ENCODE measurements around the gene RGL1. TPM values are rescaled to one million over a fixed set of nuclear protein-coding genes. Genes with fewer than 3 reads are reported as not detected.

RGL1 gene
- total RNA-seq, 4 donors from 2014 or later, result 57.3 to 81.8 (median 68.1) TPM

DNA sequence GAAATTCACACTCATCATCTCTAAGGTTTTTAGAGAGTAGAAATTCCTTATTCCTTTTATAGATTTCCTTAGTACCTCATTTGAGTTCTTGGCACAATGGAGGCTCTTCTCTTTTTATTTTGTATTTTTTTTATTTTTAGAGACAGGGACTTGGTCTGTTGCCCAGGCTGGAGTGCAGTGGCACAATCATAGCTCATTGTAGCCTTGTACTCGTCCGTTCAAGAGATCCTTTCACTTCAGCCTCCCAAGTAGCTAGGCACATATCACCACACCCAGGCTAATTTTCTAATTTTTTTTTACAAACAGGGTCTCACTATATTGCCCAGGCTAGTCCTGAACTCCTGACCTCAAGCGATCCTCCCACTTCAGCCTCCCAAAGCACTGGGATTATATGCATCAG, 29.6 kb downstream of the RGL1 start:
- no peaks in the 10 kb centered on the region for H3K27me3 ChIP-seq

DNA sequence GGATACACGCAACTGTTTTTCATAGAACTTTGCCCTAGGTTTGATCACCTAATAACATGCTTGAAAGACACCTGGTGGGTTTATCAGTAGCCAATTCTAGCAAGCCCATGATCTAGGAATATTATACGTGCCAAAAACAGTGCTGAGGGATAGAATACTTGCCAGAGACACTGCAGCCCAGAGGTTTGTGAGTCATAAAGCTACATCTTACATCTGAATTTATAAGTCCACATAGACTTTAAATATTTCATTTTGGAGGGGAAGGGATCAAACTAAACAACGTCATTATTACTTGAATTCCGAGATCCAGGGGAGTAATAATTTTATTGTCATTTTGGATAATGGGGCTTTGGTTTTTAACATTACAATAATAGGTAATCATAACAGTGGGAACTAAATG, 31.7 kb downstream of the RGL1 start:
- Histone ChIP-seq H3K4me1 (peaks cover 0 to 56% (median 10%) of the 10 kb centered on the region in 4 donors), H3K27me3 (no peaks in the 10 kb centered on the region), H3K9me3 (no peaks in the 10 kb centered on the region), H3K36me3 (peaks cover 0 to 8% (median 0%) of the 10 kb centered on the region in 3 donors), H3K27ac (peak overlapping the region in 2 of 4 donors; percentile 4 to 15), H3K4me3 (no peak overlapping the region)
- 62 to 64% methylated on average over 4 of the region's 4 CpGs for WGBS, 2 donors
- no peak for DNase-seq (ENCODE audit: low spot score in 2 of 2)
- no peak for TF ChIP-seq EP300 (IDR thresholded peaks at IDR 0.05)
- TF ChIP-seq CTCF (IDR thresholded peaks at IDR 0.05), result no peak
- TF ChIP-seq POLR2A (IDR thresholded peaks at IDR 0.05), result no peak

More for the DNA sequence above, 29.6 kb downstream of the RGL1 start:
- no peak for TF ChIP-seq POLR2A (IDR thresholded peaks at IDR 0.05)
- TF ChIP-seq CTCF (IDR thresholded peaks at IDR 0.05), result no peak
- peak in 1 of 2 donors; percentile 22 for TF ChIP-seq EP300 (IDR thresholded peaks at IDR 0.05)
- Histone ChIP-seq H3K4me3 (no peak overlapping the region), H3K4me1 (peaks cover 0 to 65% (median 19%) of the 10 kb centered on the region in 4 donors), H3K9me3 (no peaks in the 10 kb centered on the region), H3K36me3 (peaks cover 0 to 8% (median 0%) of the 10 kb centered on the region in 3 donors), H3K27ac (peak overlapping the region in 2 of 4 donors; percentile 21 to 38)
- WGBS, 2 donors, result 31 to 46% methylated on average over 3 of the region's 3 CpGs
- DNase-seq (ENCODE audit: low spot score in 2 of 2), result no peak

- Histone ChIP-seq H3K4me3 (no peak overlapping the region), H3K9me3 (no peaks in the 10 kb centered on the region), H3K36me3 (peaks cover 0 to 8% (median 0%) of the 10 kb centered on the region in 3 donors), H3K4me1 (peaks cover 0 to 60% (median 15%) of the 10 kb centered on the region in 4 donors), H3K27ac (peak overlapping the region in 1 of 4 donors; percentile 4), H3K27me3 (no peaks in the 10 kb centered on the region)
- WGBS, 2 donors, result 37 to 54% methylated on average over 1 of the region's 1 CpG
- TF ChIP-seq POLR2A (IDR thresholded peaks at IDR 0.05) (no peak), EP300 (IDR thresholded peaks at IDR 0.05) (no peak), CTCF (IDR thresholded peaks at IDR 0.05) (no peak)
- DNase-seq (ENCODE audit: low spot score in 2 of 2), result no peak
These were observed 32.1 kb downstream of the RGL1 start for GRCh38 chr1:183837062-183837461.

DNA sequence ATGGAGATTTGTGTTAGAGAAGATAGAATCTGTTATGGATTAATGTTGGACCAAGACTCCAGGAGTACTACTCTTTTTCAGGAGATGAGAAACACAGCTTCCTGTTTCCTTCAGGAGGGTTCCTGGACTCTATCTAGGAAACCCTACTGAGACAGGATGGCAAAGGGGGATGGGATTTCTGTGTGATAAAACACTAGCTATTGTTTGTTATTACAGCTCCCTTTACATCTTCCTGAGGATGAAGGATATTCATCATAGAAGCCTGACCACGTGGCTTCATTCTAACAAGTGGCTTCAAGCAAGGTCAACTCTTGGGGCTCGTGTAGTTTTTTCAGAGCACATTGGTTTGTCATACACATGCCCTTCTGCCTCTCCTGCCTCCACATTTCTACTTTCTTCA, 33.3 kb downstream of the RGL1 start:
- no peak for TF ChIP-seq EP300 (IDR thresholded peaks at IDR 0.05)
- TF ChIP-seq CTCF (IDR thresholded peaks at IDR 0.05), result no peak
- no peak for TF ChIP-seq POLR2A (IDR thresholded peaks at IDR 0.05)
- no peak overlapping the region for H3K27ac ChIP-seq
- no peaks in the 10 kb centered on the region for H3K27me3 ChIP-seq
- peaks cover 0 to 71% (median 19%) of the 10 kb centered on the region in 4 donors for H3K4me1 ChIP-seq
- peaks cover 0 to 8% (median 0%) of the 10 kb centered on the region in 3 donors for H3K36me3 ChIP-seq
- H3K9me3 ChIP-seq, result no peaks in the 10 kb centered on the region
- 33 to 44% methylated on average over 2 of the region's 2 CpGs for WGBS, 2 donors
- no peak for DNase-seq (ENCODE audit: low spot score in 2 of 2)
- H3K4me3 ChIP-seq, result no peak overlapping the region

GRCh38 chr1:183840140-183840539, 35.2 kb downstream of the RGL1 start:
- WGBS, 2 donors, result 90 to 100% methylated on average over 1 of the region's 1 CpG
- Histone ChIP-seq H3K9me3 (no peaks in the 10 kb centered on the region), H3K36me3 (peaks cover 0 to 8% (median 0%) of the 10 kb centered on the region in 3 donors), H3K27me3 (no peaks in the 10 kb centered on the region), H3K4me1 (peaks cover 0 to 65% (median 18%) of the 10 kb centered on the region in 4 donors), H3K4me3 (no peak overlapping the region), H3K27ac (no peak overlapping the region)
- no peak for DNase-seq (ENCODE audit: low spot score in 2 of 2)
- TF ChIP-seq CTCF (IDR thresholded peaks at IDR 0.05), result no peak
- no peak for TF ChIP-seq POLR2A (IDR thresholded peaks at IDR 0.05)
- TF ChIP-seq EP300 (IDR thresholded peaks at IDR 0.05), result no peak

Measured in tibial nerve (tissue), 4 donors.